OCI-LY1 (cell line): ENCODE measurements around the gene TSPOAP1.

Source experiments
- H2AFZ ChIP-seq: fragments of 200-600 bp; sonication (generic), shearing (Covaris generic); 2 replicates; pipeline ENCODE4 v1.6.0; 2014; ENCODE audit warnings: antibody characterized with exemption, mild to moderate bottlenecking, low read length
- H3F3A ChIP-seq: fragments of 200-600 bp; sonication (generic), shearing (Covaris generic); 2 replicates; pipeline ENCODE4 v1.6.0; 2014; ENCODE audit warnings: mild to moderate bottlenecking, antibody characterized with exemption, low read length, moderate library complexity; ENCODE audit not compliant: insufficient read depth
- H3K27ac ChIP-seq: fragments of 200-600 bp; sonication (generic); 2 replicates; pipeline ENCODE4 v1.5.1; 2014; ENCODE audit warnings: low read length, mixed run types, mild to moderate bottlenecking, low read depth; ENCODE audit not compliant: poor library complexity, severe bottlenecking
- H3K27me3 ChIP-seq: fragments of 200-600 bp; sonication (generic); 2 replicates; pipeline ENCODE4 v1.6.0; 2014; ENCODE audit warnings: antibody characterized with exemption, mild to moderate bottlenecking, low read length, moderate library complexity; ENCODE audit not compliant: insufficient read depth
- H3K36me3 ChIP-seq: fragments of 200-600 bp; sonication (generic); 2 replicates; pipeline ENCODE4 v1.6.1; 2014; ENCODE audit warnings: mild to moderate bottlenecking, antibody characterized with exemption, low read length, moderate library complexity, mixed read lengths; ENCODE audit not compliant: insufficient read depth
- H3K4me1 ChIP-seq: fragments of 200-600 bp; sonication (generic); 2 replicates; pipeline ENCODE4 v1.5.1; 2014; ENCODE audit warnings: mild to moderate bottlenecking, low read length, moderate library complexity; ENCODE audit not compliant: insufficient read depth, severe bottlenecking
- H3K4me2 ChIP-seq: fragments of 200-600 bp; sonication (generic), shearing (Covaris generic); 2 replicates; pipeline ENCODE4 v1.6.1; 2014; ENCODE audit warnings: low read length
- H3K4me3 ChIP-seq: fragments of 200-600 bp; sonication (generic); 2 replicates; pipeline ENCODE4 v1.5.1; 2014; ENCODE audit warnings: low read length, low read depth, mild to moderate bottlenecking, mixed read lengths; ENCODE audit not compliant: poor library complexity, severe bottlenecking
- H3K79me2 ChIP-seq: fragments of 200-600 bp; shearing (Covaris generic); 2 replicates; pipeline ENCODE4 v1.6.1; 2016; ENCODE audit warnings: mixed run types, low read length, mixed read lengths; ENCODE audit not compliant: insufficient read depth
- H3K9ac ChIP-seq: fragments of 200-600 bp; sonication (generic), shearing (Covaris generic); 2 replicates; pipeline ENCODE4 v1.6.1; 2014; ENCODE audit warnings: mild to moderate bottlenecking, low read length, mixed read lengths
- H3K9me2 ChIP-seq: fragments of 200-600 bp; sonication (generic), shearing (Covaris generic); 2 replicates; pipeline ENCODE4 v1.6.1; 2014; ENCODE audit warnings: low read depth, mild to moderate bottlenecking, low read length, mixed read lengths
- H3K9me3 ChIP-seq: fragments of 200-600 bp; shearing (Covaris generic); 2 replicates; pipeline ENCODE4 v1.6.1; 2014; ENCODE audit warnings: low read length, mixed read lengths
- H4K20me1 ChIP-seq: fragments of 200-600 bp; sonication (generic), shearing (Covaris generic); 2 replicates; pipeline ENCODE4 v1.6.0; 2016; ENCODE audit warnings: mild to moderate bottlenecking, low read length; ENCODE audit not compliant: insufficient read depth
- CTCF ChIP-seq: fragments of 200-600 bp; sonication (generic), shearing (Covaris generic); IDR thresholded peaks from 2 replicates; pipeline ENCODE4 v1.5.1; 2017; ENCODE audit warnings: mild to moderate bottlenecking, antibody characterized with exemption, low read length, moderate library complexity, mixed read lengths
- EZH2 ChIP-seq: fragments of 200-600 bp; sonication (generic), shearing (Covaris generic); IDR thresholded peaks from 2 replicates; pipeline ENCODE4 v1.8.0; 2017; ENCODE audit warnings: borderline replicate concordance, mixed run types, mild to moderate bottlenecking, antibody characterized with exemption, low read length, moderate library complexity, mixed read lengths

The TSPOAP1 gene

GRCh38 chr17:58304750-58305486, 23.7 kb downstream of the TSPOAP1 start:
- H3K4me2 ChIP-seq: no peak overlapping the region
- H3K9me2 ChIP-seq: no peaks in the 10 kb centered on the region
- peaks cover 30% of the 10 kb centered on the region; the same call in 1 of the 2 replicates for H3K36me3 ChIP-seq
- H3K27ac ChIP-seq: no peak overlapping the region
- H3K79me2 ChIP-seq: no peaks in the 10 kb centered on the region
- no peak overlapping the region for H3K4me3 ChIP-seq
- no peak overlapping the region for H2AFZ ChIP-seq
- H3K27me3 ChIP-seq: no peaks in the 10 kb centered on the region
- no peaks in the 10 kb centered on the region for H3K4me1 ChIP-seq
- H3F3A ChIP-seq: no peaks in the 10 kb centered on the region
- no peaks in the 10 kb centered on the region for H4K20me1 ChIP-seq
- H3K9ac ChIP-seq: no peak overlapping the region
- H3K9me3 ChIP-seq: no peaks in the 10 kb centered on the region
- TF ChIP-seq EZH2 (no peak), CTCF (no peak)

GRCh38 chr17:58303971-58304749, 24.4 kb downstream of the TSPOAP1 start:
- no peak for TF ChIP-seq EZH2
- TF ChIP-seq CTCF: peak; percentile 89

GRCh38 chr17:58302919-58303585, 25.5 kb downstream of the TSPOAP1 start:
- Histone ChIP-seq H3K4me1 (no peaks in the 10 kb centered on the region), H3K27ac (no peak overlapping the region), H3F3A (no peaks in the 10 kb centered on the region), H3K9me3 (no peaks in the 10 kb centered on the region), H3K9ac (no peak overlapping the region), H3K4me2 (no peak overlapping the region), H2AFZ (no peak overlapping the region), H3K9me2 (no peaks in the 10 kb centered on the region), H3K27me3 (no peaks in the 10 kb centered on the region), H3K4me3 (no peak overlapping the region), H4K20me1 (no peaks in the 10 kb centered on the region), H3K36me3 (peaks cover 20% of the 10 kb centered on the region; the same call in 1 of the 2 replicates), H3K79me2 (no peaks in the 10 kb centered on the region)
- TF ChIP-seq EZH2: no peak
- TF ChIP-seq CTCF: no peak

More at GRCh38 chr17:58303971-58304749, 24.4 kb downstream of the TSPOAP1 start:
- H3K9me3 ChIP-seq: no peaks in the 10 kb centered on the region
- no peaks in the 10 kb centered on the region for H3K27me3 ChIP-seq
- no peak overlapping the region for H3K4me3 ChIP-seq
- H3K36me3 ChIP-seq: peaks cover 29% of the 10 kb centered on the region; the same call in 1 of the 2 replicates
- no peak overlapping the region for H3K4me2 ChIP-seq
- no peaks in the 10 kb centered on the region for H3K9me2 ChIP-seq
- H3K9ac ChIP-seq: no peak overlapping the region
- no peak overlapping the region for H2AFZ ChIP-seq
- no peaks in the 10 kb centered on the region for H3K4me1 ChIP-seq
- no peaks in the 10 kb centered on the region for H3K79me2 ChIP-seq
- no peak overlapping the region for H3K27ac ChIP-seq
- no peaks in the 10 kb centered on the region for H3F3A ChIP-seq
- H4K20me1 ChIP-seq: no peaks in the 10 kb centered on the region
